ENCODE data around the gene DLEC1.
"Not testable (repeated sequence)": the region's sequence is repeated elsewhere in the genome, so short reads cannot be mapped to it uniquely, and the experiment has no call there.

- not testable (repeated sequence) for TF ChIP-seq POLR2AphosphoS5, TAF1, POU2F2, POLR2A (IDR thresholded peaks at IDR 0.05; ENCODE audit: low read depth, low read length)
These were observed 14.3 kb downstream of the DLEC1 start for GRCh38 chr3:38053286-38053685.
